T-helper 1 cell treated with Interleukin-12 subunit alpha and Interleukin-12 subunit beta and Interleukin-4 antibody, amounts not matched to agents 30 μg/mL and 1 μg/mL, for 36 hours (primary cell): ENCODE results near the gene IRAK3.
A peak's percentile ranks its signal among the peaks of the same experiment; 100 is the strongest.
"Not testable (repeated sequence)": the region's sequence is repeated elsewhere in the genome, so short reads cannot be mapped to it uniquely, and the experiment has no call there.

Experiments
- H3K27ac Mint-ChIP-seq: one replicate; pipeline ENCODE4 v1.8.0; 2021; ENCODE audit warnings: mild to moderate bottlenecking, mixed read lengths
- H3K27me3 Mint-ChIP-seq: one replicate; pipeline ENCODE4 v1.8.0; 2021; ENCODE audit warnings: low read depth, mixed read lengths
- H3K36me3 Mint-ChIP-seq: one replicate; pipeline ENCODE4 v1.8.0; 2021; ENCODE audit warnings: low read depth, mixed read lengths
- H3K4me1 Mint-ChIP-seq: one replicate; pipeline ENCODE4 v1.8.0; 2021; ENCODE audit warnings: low read depth, mixed read lengths
- H3K4me3 Mint-ChIP-seq: one replicate; pipeline ENCODE4 v1.8.0; 2021; ENCODE audit warnings: mild to moderate bottlenecking, moderate library complexity, mixed read lengths
- H3K9me3 Mint-ChIP-seq: one replicate; pipeline ENCODE4 v1.8.0; 2021; ENCODE audit warnings: mixed read lengths

The IRAK3 gene

DNA sequence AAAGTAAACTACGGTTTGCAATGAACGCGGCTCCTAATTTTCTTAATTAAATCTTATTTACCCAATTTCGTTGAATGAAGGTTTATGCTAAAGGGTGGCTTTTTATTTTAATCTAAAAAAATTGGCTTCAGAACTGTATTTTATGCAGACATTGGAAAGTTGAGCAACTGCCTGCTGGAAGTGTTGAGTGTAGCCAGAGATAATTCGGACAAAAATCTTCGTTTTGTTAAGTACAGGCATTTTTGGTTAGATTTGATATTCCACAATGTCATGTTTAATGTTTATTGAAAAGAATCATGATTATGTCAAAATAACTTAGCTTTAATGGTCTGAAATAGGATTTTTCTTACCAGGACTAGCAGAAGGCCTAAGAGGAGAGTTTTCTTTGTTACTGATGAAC lies 875 bp downstream of the IRAK3 start:
- Mint-ChIP-seq H3K4me3 (peak overlapping the region; percentile 63), H3K27me3 (peaks cover 19% of the 10 kb centered on the region), H3K9me3 (no peaks in the 10 kb centered on the region), H3K27ac (no peak overlapping the region), H3K36me3 (peaks cover 3% of the 10 kb centered on the region), H3K4me1 (peaks cover 36% of the 10 kb centered on the region)

DNA sequence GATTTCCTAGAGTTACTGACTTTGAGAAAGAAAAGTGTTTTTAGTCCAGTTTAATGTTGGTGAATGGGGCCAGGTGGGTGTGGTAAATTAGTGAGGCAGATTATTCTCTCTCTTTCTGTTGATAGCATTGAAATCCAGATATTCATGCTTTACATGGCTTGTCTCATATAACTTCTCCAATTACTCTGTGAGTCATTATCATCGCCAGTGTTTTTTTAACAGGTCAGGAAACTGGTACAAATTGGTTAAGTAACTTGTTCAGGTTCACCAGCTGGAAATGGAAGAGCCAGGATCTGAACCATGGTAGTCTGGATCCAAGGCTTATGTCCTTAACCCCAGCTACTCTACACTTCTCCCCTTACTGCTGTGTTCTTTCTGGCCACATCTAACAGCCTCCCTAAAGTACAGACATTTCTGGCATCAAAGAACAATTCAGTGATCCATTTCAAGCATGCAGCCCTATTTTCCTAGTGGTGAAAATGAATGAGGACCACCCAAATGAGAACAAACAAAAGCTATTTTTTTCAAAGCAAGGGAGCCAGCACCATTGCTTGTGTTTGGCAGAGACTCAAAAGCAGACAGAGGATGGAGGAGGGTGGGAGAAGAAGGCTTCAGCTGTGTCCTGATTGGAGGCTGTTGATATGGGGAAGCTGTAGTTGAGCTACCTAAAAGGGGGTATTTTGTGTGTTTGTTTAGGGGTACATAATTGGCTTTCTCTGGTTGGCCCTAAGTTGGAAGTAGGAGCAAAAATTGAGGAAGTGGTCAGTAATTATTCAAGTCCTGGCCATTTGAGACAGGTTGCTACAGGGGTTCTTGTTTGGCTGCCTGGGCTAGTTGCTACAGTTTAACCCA lies 1.7 kb downstream of the IRAK3 start:
- Mint-ChIP-seq H3K27me3 (peaks cover 21% of the 10 kb centered on the region), H3K4me3 (peak overlapping the region; percentile 63), H3K36me3 (peaks cover 3% of the 10 kb centered on the region), H3K9me3 (no peaks in the 10 kb centered on the region), H3K4me1 (peaks cover 39% of the 10 kb centered on the region), H3K27ac (no peak overlapping the region)

DNA sequence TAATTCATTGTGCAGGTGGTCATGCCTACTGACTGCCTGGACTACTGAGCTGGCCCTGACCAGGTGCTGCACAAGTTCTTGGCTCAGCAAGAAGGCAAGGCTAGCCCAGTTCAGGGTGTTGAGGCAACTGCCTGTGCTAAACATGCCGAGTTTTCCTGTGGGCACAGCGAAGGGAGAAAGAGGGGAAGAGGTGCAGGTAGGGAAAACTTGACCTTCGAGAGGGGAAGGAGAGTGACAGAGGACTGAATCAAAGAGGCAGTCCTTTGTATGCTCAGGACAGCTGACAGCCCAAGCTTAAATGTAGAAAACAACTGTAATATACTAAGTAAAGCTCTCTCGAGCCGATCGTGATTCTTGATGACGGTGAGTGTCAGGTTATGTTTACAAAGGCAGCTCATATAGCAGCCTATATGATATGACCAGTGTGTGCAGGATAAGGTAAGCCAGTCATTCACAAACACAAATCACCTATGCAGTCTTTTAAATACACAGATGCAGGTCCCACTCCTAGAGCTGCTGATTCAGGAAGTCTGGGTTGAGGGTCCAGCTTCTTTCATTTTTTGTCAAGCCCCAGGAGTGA lies 2.6 kb downstream of the IRAK3 start:
- no peak overlapping the region for H3K4me3 Mint-ChIP-seq
- H3K27ac Mint-ChIP-seq = peak overlapping the region; percentile 22
- peaks cover 3% of the 10 kb centered on the region for H3K36me3 Mint-ChIP-seq
- H3K4me1 Mint-ChIP-seq = peaks cover 43% of the 10 kb centered on the region
- peaks cover 21% of the 10 kb centered on the region for H3K27me3 Mint-ChIP-seq
- no peaks in the 10 kb centered on the region for H3K9me3 Mint-ChIP-seq

DNA sequence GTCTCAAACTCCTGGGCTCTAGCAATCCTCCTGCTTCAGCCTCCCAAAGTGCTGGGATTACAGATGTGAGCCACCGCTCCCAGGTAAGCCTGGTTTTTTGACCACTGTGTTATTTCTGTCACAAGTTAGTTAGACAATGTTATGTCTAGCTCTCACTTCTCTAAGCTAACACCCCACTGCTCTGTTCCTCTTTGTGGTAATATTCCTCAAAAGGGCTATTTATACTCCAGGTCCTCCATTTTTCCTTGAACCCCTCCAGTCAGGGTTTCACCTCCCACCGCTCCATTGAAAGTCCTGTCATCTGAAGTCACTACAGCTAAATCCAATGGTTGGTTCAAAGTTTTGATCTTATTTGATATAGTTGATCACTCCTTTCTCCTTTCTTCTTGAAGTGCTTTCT lies 5.1 kb downstream of the IRAK3 start:
- peaks cover 40% of the 10 kb centered on the region for H3K4me1 Mint-ChIP-seq
- peaks cover 18% of the 10 kb centered on the region for H3K27me3 Mint-ChIP-seq
- no peaks in the 10 kb centered on the region for H3K9me3 Mint-ChIP-seq
- no peak overlapping the region for H3K27ac Mint-ChIP-seq
- H3K36me3 Mint-ChIP-seq = peaks cover 6% of the 10 kb centered on the region
- no peak overlapping the region for H3K4me3 Mint-ChIP-seq

DNA sequence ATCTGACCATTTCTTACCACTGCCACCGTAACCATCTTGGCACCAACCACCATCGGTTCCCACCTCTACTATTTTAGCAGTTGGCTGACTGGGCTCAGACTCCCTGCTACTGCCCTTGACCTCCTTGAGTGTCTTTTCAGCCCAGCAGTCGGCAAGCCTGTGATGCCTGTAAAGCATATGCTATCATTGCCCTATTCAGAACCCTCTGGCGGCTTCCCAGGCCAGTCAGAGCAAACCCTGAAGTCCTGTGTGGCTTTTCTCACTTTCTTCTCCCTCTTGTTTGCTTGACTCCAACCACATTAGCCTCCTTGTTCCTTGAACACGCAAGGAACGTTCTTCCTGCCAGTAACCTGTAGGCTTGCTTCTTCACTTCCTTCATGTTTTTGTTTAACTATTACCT lies 6.2 kb downstream of the IRAK3 start:
- Mint-ChIP-seq H3K4me3 (no peak overlapping the region), H3K27me3 (peaks cover 17% of the 10 kb centered on the region), H3K27ac (no peak overlapping the region), H3K4me1 (peaks cover 37% of the 10 kb centered on the region), H3K36me3 (peaks cover 11% of the 10 kb centered on the region), H3K9me3 (peaks cover 5% of the 10 kb centered on the region)

DNA sequence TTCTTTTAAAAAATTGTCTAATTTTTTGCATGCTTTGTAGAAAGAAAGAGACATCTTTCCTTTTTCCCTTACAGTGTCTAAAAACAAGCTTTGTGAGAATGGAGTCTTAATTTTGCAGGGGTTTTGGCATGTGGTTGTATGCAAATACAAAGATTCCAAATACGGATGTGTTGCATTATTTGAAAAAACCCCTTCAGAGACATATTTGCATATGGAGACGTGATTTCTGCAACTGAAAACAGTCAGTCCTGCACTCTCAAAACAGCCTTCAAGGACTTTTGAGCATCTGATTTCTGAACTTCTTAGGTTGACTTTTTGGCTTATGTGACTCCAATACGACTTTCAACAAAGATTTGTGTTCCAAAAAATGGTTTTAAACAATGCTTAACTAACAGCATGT lies 7.8 kb downstream of the IRAK3 start:
- Mint-ChIP-seq H3K27ac (peak overlapping the region; percentile 70), H3K4me1 (peaks cover 24% of the 10 kb centered on the region), H3K9me3 (peaks cover 12% of the 10 kb centered on the region), H3K4me3 (peak overlapping the region; percentile 62), H3K36me3 (peaks cover 15% of the 10 kb centered on the region), H3K27me3 (peaks cover 3% of the 10 kb centered on the region)

DNA sequence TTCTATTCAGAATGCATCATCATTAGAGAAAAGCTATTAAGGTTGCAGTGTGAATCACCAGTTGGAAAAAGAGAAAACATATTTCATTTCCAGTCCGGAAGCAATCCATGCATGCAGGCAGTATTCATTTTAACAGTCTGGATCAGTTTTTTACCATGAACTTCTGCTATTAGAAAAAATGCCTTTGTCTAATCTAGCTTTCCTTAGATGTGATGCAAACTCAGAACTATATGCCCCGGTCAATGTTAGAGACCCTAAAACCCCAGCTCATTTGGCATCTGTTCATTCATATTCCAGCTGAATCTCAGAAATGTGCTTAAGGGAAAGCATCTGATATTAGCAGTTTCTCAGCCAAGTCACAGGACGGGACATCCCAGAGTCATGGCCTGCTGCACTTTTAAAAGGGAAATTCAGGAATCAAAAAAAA lies 8.5 kb downstream of the IRAK3 start:
- peaks cover 3% of the 10 kb centered on the region for H3K27me3 Mint-ChIP-seq
- peaks cover 12% of the 10 kb centered on the region for H3K9me3 Mint-ChIP-seq
- peaks cover 24% of the 10 kb centered on the region for H3K4me1 Mint-ChIP-seq
- peaks cover 15% of the 10 kb centered on the region for H3K36me3 Mint-ChIP-seq
- peak overlapping the region; percentile 7 for H3K27ac Mint-ChIP-seq
- no peak overlapping the region for H3K4me3 Mint-ChIP-seq

DNA sequence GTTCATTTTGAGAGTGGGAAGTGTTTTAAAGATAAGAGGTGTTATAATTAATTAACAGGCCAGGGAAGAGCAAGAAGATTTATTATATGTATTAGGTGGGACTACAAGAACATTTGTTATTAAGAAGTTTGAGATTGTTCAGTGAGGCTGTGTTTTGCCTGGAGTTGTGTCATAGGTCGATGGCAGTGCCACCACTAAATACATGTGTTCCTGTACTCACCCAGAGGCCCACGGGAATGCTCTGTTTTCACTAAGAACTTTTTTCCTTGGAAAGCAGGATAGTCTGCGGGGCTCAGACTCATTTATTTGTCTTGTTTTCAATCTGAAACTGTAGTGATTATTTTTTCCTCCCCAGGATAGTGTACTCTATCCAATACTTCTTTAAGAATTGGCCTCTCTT lies 10.1 kb downstream of the IRAK3 start:
- Mint-ChIP-seq H3K4me1 (peaks cover 31% of the 10 kb centered on the region), H3K4me3 (no peak overlapping the region), H3K27me3 (peaks cover 3% of the 10 kb centered on the region), H3K9me3 (peaks cover 12% of the 10 kb centered on the region), H3K27ac (no peak overlapping the region), H3K36me3 (peaks cover 15% of the 10 kb centered on the region)

DNA sequence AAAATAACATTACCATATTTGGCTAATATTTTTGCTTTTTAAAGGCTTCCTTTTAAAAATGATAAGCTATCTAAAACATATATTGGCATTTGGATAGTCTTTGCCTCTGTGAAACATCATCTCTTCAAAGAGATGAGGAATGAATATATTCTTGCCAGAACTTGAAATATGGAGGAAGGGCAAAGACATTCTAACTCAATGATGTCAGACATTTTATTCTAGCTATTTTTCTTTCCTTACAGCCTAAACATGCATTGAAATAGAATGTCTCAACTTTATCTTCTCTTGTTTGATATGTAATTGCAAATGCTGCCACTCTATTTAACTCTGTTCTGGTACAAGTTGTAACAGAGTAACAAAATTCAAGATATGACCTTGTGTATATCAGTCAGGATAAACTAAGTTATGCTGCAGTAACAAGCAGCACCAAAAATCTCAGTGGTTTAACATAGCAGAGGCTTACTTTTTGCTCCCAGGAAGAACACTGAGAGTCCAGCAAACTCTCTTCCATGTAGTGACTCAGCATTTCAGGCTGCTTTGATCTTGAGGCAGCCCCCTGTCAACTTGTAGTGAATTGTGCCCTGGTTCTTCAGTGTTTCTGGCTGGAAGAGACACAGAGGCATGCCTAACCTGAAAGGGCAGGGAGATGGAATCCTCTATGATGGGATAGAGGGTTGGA lies 11.0 kb downstream of the IRAK3 start:
- no peak overlapping the region for H3K4me3 Mint-ChIP-seq
- H3K27ac Mint-ChIP-seq = no peak overlapping the region
- H3K9me3 Mint-ChIP-seq = peaks cover 12% of the 10 kb centered on the region
- peaks cover 14% of the 10 kb centered on the region for H3K36me3 Mint-ChIP-seq
- H3K27me3 Mint-ChIP-seq = peaks cover 1% of the 10 kb centered on the region
- peaks cover 32% of the 10 kb centered on the region for H3K4me1 Mint-ChIP-seq

DNA sequence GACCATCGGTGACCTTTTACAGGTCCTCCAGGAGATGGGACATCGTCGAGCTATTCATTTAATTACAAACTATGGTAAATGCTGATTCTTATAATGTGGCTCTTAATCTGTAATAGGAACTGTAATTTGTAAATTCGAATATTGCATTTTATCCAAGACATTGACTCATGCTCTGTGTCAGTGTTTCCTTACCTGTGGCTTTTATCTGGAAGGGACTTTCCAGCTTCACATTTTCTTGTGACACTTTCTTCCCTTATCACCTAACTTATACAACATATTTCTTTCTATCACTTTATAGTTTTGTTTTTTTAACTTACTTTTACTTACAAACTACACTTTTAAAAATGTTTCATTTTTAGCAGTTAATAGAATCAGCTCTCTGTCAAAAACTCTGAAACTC lies 14.8 kb downstream of the IRAK3 start:
- H3K4me1 Mint-ChIP-seq = peaks cover 12% of the 10 kb centered on the region
- H3K9me3 Mint-ChIP-seq = peaks cover 16% of the 10 kb centered on the region
- peak overlapping the region; percentile 15 for H3K4me3 Mint-ChIP-seq
- H3K27me3 Mint-ChIP-seq = no peaks in the 10 kb centered on the region
- H3K27ac Mint-ChIP-seq = peak overlapping the region; percentile 81
- H3K36me3 Mint-ChIP-seq = peaks cover 16% of the 10 kb centered on the region

DNA sequence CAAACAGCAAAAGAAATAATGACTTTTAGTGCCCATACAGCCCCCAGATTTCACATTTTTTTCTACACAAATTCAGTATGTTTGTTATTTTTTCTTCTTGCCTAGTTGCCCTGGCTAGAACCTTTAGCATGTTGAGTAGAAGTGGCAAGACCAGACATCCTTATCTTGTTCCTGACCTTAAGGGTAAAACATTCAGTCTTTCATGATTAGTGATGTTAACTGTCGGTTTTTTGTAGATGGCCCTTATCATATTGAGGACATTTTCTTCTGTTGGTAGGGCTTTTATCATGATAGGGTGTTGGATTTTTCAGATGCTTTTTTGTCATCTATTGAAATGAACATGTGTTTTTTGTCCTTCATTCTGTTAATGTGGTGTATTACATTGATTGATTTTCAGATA lies 17.1 kb downstream of the IRAK3 start:
- peaks cover 1% of the 10 kb centered on the region for H3K27me3 Mint-ChIP-seq
- peaks cover 11% of the 10 kb centered on the region for H3K36me3 Mint-ChIP-seq
- H3K9me3 Mint-ChIP-seq = peaks cover 4% of the 10 kb centered on the region
- no peak overlapping the region for H3K27ac Mint-ChIP-seq
- no peak overlapping the region for H3K4me3 Mint-ChIP-seq
- H3K4me1 Mint-ChIP-seq = peaks cover 12% of the 10 kb centered on the region

DNA sequence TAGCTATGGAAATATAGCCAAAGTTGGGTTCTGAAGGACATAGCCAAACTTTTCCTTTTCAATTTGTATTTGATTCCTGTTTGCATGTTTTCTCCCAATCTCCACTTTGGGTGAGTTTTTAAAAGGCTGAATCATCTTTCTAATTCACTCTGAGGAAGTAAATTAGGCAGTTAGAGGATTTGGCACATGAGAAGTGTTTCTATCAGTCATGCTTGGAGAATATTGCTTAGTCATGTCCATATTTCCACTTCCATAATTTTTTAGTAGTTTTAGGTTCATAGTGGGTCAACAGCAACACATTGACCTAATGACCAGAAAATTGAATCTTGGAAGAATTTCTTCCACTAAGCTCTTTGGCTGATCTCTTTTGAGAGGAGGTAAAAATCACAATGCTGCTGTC lies 21.8 kb downstream of the IRAK3 start:
- peaks cover 4% of the 10 kb centered on the region for H3K9me3 Mint-ChIP-seq
- no peak overlapping the region for H3K27ac Mint-ChIP-seq
- no peak overlapping the region for H3K4me3 Mint-ChIP-seq
- peaks cover 17% of the 10 kb centered on the region for H3K36me3 Mint-ChIP-seq
- peaks cover 5% of the 10 kb centered on the region for H3K27me3 Mint-ChIP-seq
- H3K4me1 Mint-ChIP-seq = peaks cover 4% of the 10 kb centered on the region

DNA sequence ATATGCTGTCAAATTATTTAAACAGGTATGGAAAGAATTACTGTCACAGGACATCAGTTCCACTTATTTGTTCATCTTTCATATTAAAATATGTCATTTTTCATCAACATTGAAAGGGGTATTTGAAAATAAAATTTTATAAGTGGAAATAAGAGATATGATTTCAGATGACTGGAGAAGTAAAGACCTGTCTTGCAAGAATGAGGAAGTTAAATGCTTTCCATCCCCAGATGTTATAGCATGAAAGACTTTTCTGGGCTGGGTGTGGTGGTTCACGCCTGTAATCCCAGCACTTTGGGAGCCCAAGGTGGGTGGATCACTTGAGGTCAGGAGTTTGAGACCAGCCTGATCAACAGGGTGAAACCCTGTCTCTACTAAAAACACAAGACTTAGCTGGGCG lies 22.6 kb downstream of the IRAK3 start:
- H3K27me3 Mint-ChIP-seq, H3K4me3 Mint-ChIP-seq, H3K27ac Mint-ChIP-seq, H3K9me3 Mint-ChIP-seq, H3K4me1 Mint-ChIP-seq: not testable (repeated sequence)
- peaks cover 18% of the 10 kb centered on the region for H3K36me3 Mint-ChIP-seq

DNA sequence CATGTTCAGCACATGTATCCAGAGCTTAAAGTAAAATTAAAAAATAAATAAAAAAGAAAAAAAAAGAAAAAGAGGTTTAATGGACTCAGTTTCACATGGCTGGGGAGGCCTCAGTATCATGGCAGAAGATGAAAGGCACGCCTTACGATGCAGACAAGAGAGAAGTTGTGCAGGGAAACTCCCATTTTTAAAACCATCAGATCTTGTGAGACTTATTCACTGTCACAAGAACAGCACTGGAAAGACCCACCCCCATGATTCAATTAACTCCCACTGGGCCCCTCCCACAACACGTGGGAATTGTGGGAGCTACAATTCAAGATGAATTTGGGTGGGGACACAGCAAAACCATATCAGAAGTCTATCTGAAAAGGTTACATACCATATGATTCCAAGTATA lies 24.0 kb downstream of the IRAK3 start:
- not testable (repeated sequence) for H3K27me3 Mint-ChIP-seq, H3K27ac Mint-ChIP-seq, H3K4me1 Mint-ChIP-seq, H3K4me3 Mint-ChIP-seq, H3K9me3 Mint-ChIP-seq
- peaks cover 16% of the 10 kb centered on the region for H3K36me3 Mint-ChIP-seq
